ENCODE results near the gene PSMG3.

The PSMG3 gene

GRCh38 chr7:1539882-1540775, 29.7 kb downstream of the PSMG3 start:
- Histone ChIP-seq H3K4me1 (ENCODE audit: insufficient read depth, low read length) (peaks cover 43% of the 10 kb centered on the region), H3K4me3 (ENCODE audit: low read length) (no peak overlapping the region), H3K27me3 (ENCODE audit: insufficient read depth, low read length) (no peaks in the 10 kb centered on the region), H3K36me3 (ENCODE audit: insufficient read depth, low read length) (peaks cover 15% of the 10 kb centered on the region), H2AFZ (ENCODE audit: low read depth, low read length) (no peak overlapping the region), H3K9me3 (ENCODE audit: low read length) (no peaks in the 10 kb centered on the region)

GRCh38 chr7:1539181-1539881, 30.5 kb downstream of the PSMG3 start:
- Histone ChIP-seq H3K4me1 (ENCODE audit: insufficient read depth, low read length) (peaks cover 48% of the 10 kb centered on the region), H3K4me3 (ENCODE audit: low read length) (no peak overlapping the region), H3K27me3 (ENCODE audit: insufficient read depth, low read length) (no peaks in the 10 kb centered on the region), H3K9me3 (ENCODE audit: low read length) (no peaks in the 10 kb centered on the region), H2AFZ (ENCODE audit: low read depth, low read length) (no peak overlapping the region), H3K36me3 (ENCODE audit: insufficient read depth, low read length) (peaks cover 15% of the 10 kb centered on the region)

- Histone ChIP-seq H2AFZ (ENCODE audit: low read depth, low read length) (no peak overlapping the region), H3K36me3 (ENCODE audit: insufficient read depth, low read length) (peaks cover 15% of the 10 kb centered on the region), H3K4me3 (ENCODE audit: low read length) (peak overlapping the region; percentile 11), H3K9me3 (ENCODE audit: low read length) (no peaks in the 10 kb centered on the region), H3K4me1 (ENCODE audit: insufficient read depth, low read length) (peaks cover 55% of the 10 kb centered on the region), H3K27me3 (ENCODE audit: insufficient read depth, low read length) (no peaks in the 10 kb centered on the region)
These were observed 31.2 kb downstream of the PSMG3 start for GRCh38 chr7:1538544-1539180.

GRCh38 chr7:1537535-1538412, 32.1 kb downstream of the PSMG3 start:
- Histone ChIP-seq H3K4me1 (ENCODE audit: insufficient read depth, low read length) (peaks cover 61% of the 10 kb centered on the region), H3K36me3 (ENCODE audit: insufficient read depth, low read length) (peaks cover 15% of the 10 kb centered on the region), H3K27me3 (ENCODE audit: insufficient read depth, low read length) (no peaks in the 10 kb centered on the region), H3K4me3 (ENCODE audit: low read length) (peak overlapping the region; percentile 18), H2AFZ (ENCODE audit: low read depth, low read length) (no peak overlapping the region), H3K9me3 (ENCODE audit: low read length) (no peaks in the 10 kb centered on the region)

- Histone ChIP-seq H3K9me3 (ENCODE audit: low read length) (no peaks in the 10 kb centered on the region), H3K4me1 (ENCODE audit: insufficient read depth, low read length) (peaks cover 69% of the 10 kb centered on the region), H3K27me3 (ENCODE audit: insufficient read depth, low read length) (no peaks in the 10 kb centered on the region), H3K4me3 (ENCODE audit: low read length) (peak overlapping the region; percentile 21), H2AFZ (ENCODE audit: low read depth, low read length) (no peak overlapping the region), H3K36me3 (ENCODE audit: insufficient read depth, low read length) (peaks cover 15% of the 10 kb centered on the region)
These were observed 32.9 kb downstream of the PSMG3 start for GRCh38 chr7:1536743-1537534.

- H3K27me3 ChIP-seq (ENCODE audit: insufficient read depth, low read length): no peaks in the 10 kb centered on the region
- H3K36me3 ChIP-seq (ENCODE audit: insufficient read depth, low read length): peaks cover 14% of the 10 kb centered on the region
- no peak overlapping the region for H2AFZ ChIP-seq (ENCODE audit: low read depth, low read length)
- peaks cover 74% of the 10 kb centered on the region for H3K4me1 ChIP-seq (ENCODE audit: insufficient read depth, low read length)
- no peaks in the 10 kb centered on the region for H3K9me3 ChIP-seq (ENCODE audit: low read length)
- H3K4me3 ChIP-seq (ENCODE audit: low read length): no peak overlapping the region
These were observed 33.4 kb downstream of the PSMG3 start for GRCh38 chr7:1536455-1536742.

GRCh38 chr7:1535701-1536454, 34.0 kb downstream of the PSMG3 start:
- no peaks in the 10 kb centered on the region for H3K9me3 ChIP-seq (ENCODE audit: low read length)
- peaks cover 9% of the 10 kb centered on the region for H3K36me3 ChIP-seq (ENCODE audit: insufficient read depth, low read length)
- H3K4me3 ChIP-seq (ENCODE audit: low read length): no peak overlapping the region
- H3K27me3 ChIP-seq (ENCODE audit: insufficient read depth, low read length): no peaks in the 10 kb centered on the region
- peaks cover 76% of the 10 kb centered on the region for H3K4me1 ChIP-seq (ENCODE audit: insufficient read depth, low read length)
- no peak overlapping the region for H2AFZ ChIP-seq (ENCODE audit: low read depth, low read length)

GRCh38 chr7:1535100-1535458, 34.8 kb downstream of the PSMG3 start:
- H3K36me3 ChIP-seq (ENCODE audit: insufficient read depth, low read length): peaks cover 4% of the 10 kb centered on the region
- H3K27me3 ChIP-seq (ENCODE audit: insufficient read depth, low read length): no peaks in the 10 kb centered on the region
- H3K4me1 ChIP-seq (ENCODE audit: insufficient read depth, low read length): peaks cover 76% of the 10 kb centered on the region
- no peak overlapping the region for H3K4me3 ChIP-seq (ENCODE audit: low read length)
- H3K9me3 ChIP-seq (ENCODE audit: low read length): no peaks in the 10 kb centered on the region
- H2AFZ ChIP-seq (ENCODE audit: low read depth, low read length): no peak overlapping the region

- no peaks in the 10 kb centered on the region for H3K27me3 ChIP-seq (ENCODE audit: insufficient read depth, low read length)
- peaks cover 2% of the 10 kb centered on the region for H3K36me3 ChIP-seq (ENCODE audit: insufficient read depth, low read length)
- H3K4me1 ChIP-seq (ENCODE audit: insufficient read depth, low read length): peaks cover 76% of the 10 kb centered on the region
- no peak overlapping the region for H2AFZ ChIP-seq (ENCODE audit: low read depth, low read length)
- no peak overlapping the region for H3K4me3 ChIP-seq (ENCODE audit: low read length)
- no peaks in the 10 kb centered on the region for H3K9me3 ChIP-seq (ENCODE audit: low read length)
These were observed 35.3 kb downstream of the PSMG3 start for GRCh38 chr7:1534330-1535099.

GRCh38 chr7:1533547-1534329, 36.1 kb downstream of the PSMG3 start:
- no peaks in the 10 kb centered on the region for H3K27me3 ChIP-seq (ENCODE audit: insufficient read depth, low read length)
- H3K36me3 ChIP-seq (ENCODE audit: insufficient read depth, low read length): no peaks in the 10 kb centered on the region
- H2AFZ ChIP-seq (ENCODE audit: low read depth, low read length): no peak overlapping the region
- no peaks in the 10 kb centered on the region for H3K9me3 ChIP-seq (ENCODE audit: low read length)
- H3K4me3 ChIP-seq (ENCODE audit: low read length): no peak overlapping the region
- H3K4me1 ChIP-seq (ENCODE audit: insufficient read depth, low read length): peaks cover 70% of the 10 kb centered on the region

GRCh38 chr7:1533255-1533546, 36.6 kb downstream of the PSMG3 start:
- peaks cover 64% of the 10 kb centered on the region for H3K4me1 ChIP-seq (ENCODE audit: insufficient read depth, low read length)
- H3K4me3 ChIP-seq (ENCODE audit: low read length): no peak overlapping the region

More at GRCh38 chr7:1533255-1533546, 36.6 kb downstream of the PSMG3 start:
- no peaks in the 10 kb centered on the region for H3K27me3 ChIP-seq (ENCODE audit: insufficient read depth, low read length)
- H2AFZ ChIP-seq (ENCODE audit: low read depth, low read length): no peak overlapping the region
- no peaks in the 10 kb centered on the region for H3K9me3 ChIP-seq (ENCODE audit: low read length)
- no peaks in the 10 kb centered on the region for H3K36me3 ChIP-seq (ENCODE audit: insufficient read depth, low read length)

Measured in neuron (in vitro differentiated cells).